ENCODE data around the gene SRPK2.

The SRPK2 gene

DNA sequence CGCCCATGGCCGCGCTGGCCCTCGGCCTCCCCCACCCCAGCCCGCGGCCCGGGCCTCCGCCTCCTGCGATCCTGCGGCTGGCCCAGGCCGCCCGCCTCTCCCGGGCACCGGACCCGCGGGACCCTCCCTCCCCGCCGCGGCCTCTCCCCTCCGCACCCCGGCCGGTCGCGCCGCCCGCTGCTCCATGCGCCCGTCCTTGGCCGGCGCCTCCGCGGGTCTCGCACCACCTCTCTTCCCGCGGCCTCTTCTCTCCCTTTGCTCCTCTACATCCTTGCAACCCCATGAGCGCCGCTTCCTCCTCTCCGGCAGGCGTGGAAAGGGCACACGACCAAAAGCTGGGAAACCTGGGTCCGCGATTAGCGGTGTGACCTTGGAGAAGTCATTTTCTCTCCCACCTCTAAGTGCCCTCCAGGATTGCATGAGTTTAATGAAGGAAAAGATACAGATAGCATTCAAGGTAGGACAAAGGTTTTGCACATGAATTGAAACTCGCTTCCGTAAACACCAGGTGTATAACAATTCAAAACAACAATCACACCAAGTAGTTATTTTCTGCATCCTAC lies 448 bp upstream of the SRPK2 start:
- ChIA-PET POLR2A (interaction anchor here (0.5 to 1.6 kb wide), 4 partner anchors 25 to 376 kb away, joined by 3 to 5 read pairs (median 3); partner anchors contain the start of gene KMT2E), CTCF (no interaction called here)
- no peak for TF ChIP-seq ELF4 (IDR thresholded peaks at IDR 0.05)
- TF ChIP-seq ZNF384 (IDR thresholded peaks at IDR 0.05) = no peak
- no peak for TF ChIP-seq CTBP1 (IDR thresholded peaks at IDR 0.05; ENCODE audit: borderline replicate concordance)
- TF ChIP-seq FOXK2 (IDR thresholded peaks at IDR 0.05) = no peak
- TF ChIP-seq HDGF (IDR thresholded peaks at IDR 0.05; ENCODE audit: borderline replicate concordance) = no peak
- peak; percentile 72 for DNase-seq (ENCODE audit: extremely low spot score)

GRCh38 chr7:105387508-105388355 lies 989 bp downstream of the SRPK2 start:
- POLR2A ChIA-PET = interaction anchor here (0.9 to 1.6 kb wide), 3 partner anchors 20 to 119 kb away, joined by 3 to 5 read pairs (median 4); no protein-coding TSS in a partner anchor
- CTCF ChIA-PET = interaction anchor here (1.7 kb wide), 1 partner anchor 12 kb away, joined by 5 read pairs; no protein-coding TSS in a partner anchor
- peak; percentile 75 for DNase-seq (ENCODE audit: extremely low spot score)

GRCh38 chr7:105377903-105378302 lies 10.8 kb downstream of the SRPK2 start:
- ChIA-PET POLR2A (no interaction called here), CTCF (no interaction called here)
- no peak for DNase-seq (ENCODE audit: extremely low spot score)
- TF ChIP-seq HDGF (IDR thresholded peaks at IDR 0.05; ENCODE audit: borderline replicate concordance) (no peak), SUZ12 (IDR thresholded peaks at IDR 0.05) (no peak), FOXA1 (IDR thresholded peaks at IDR 0.05) (no peak), ARNT (IDR thresholded peaks at IDR 0.05) (no peak), NFRKB (IDR thresholded peaks at IDR 0.05) (no peak), ZNF384 (IDR thresholded peaks at IDR 0.05) (no peak), LEF1 (IDR thresholded peaks at IDR 0.05; ENCODE audit: borderline replicate concordance) (no peak), FOXM1 (IDR thresholded peaks at IDR 0.05; ENCODE audit: borderline replicate concordance) (no peak), TARDBP (IDR thresholded peaks at IDR 0.05) (no peak), ELF4 (IDR thresholded peaks at IDR 0.05) (no peak), FOXK2 (IDR thresholded peaks at IDR 0.05) (no peak), SP1 (IDR thresholded peaks at IDR 0.05) (no peak), BHLHE40 (IDR thresholded peaks at IDR 0.05; ENCODE audit: borderline replicate concordance) (no peak), CTBP1 (IDR thresholded peaks at IDR 0.05; ENCODE audit: borderline replicate concordance) (no peak), L3MBTL2 (conservative IDR thresholded peaks at IDR 0.05) (no peak)
- TF ChIP-seq, protein P1, sequence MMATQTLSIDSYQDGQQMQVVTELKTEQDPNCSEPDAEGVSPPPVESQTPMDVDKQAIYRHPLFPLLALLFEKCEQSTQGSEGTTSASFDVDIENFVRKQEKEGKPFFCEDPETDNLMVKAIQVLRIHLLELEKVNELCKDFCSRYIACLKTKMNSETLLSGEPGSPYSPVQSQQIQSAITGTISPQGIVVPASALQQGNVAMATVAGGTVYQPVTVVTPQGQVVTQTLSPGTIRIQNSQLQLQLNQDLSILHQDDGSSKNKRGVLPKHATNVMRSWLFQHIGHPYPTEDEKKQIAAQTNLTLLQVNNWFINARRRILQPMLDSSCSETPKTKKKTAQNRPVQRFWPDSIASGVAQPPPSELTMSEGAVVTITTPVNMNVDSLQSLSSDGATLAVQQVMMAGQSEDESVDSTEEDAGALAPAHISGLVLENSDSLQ (IDR thresholded peaks at IDR 0.05) = no peak

More at GRCh38 chr7:105387508-105388355, 989 bp downstream of the SRPK2 start:
- TF ChIP-seq CTBP1 (IDR thresholded peaks at IDR 0.05; ENCODE audit: borderline replicate concordance) (no peak), ELF4 (IDR thresholded peaks at IDR 0.05) (no peak), SUZ12 (IDR thresholded peaks at IDR 0.05) (no peak), TARDBP (IDR thresholded peaks at IDR 0.05) (no peak), HDGF (IDR thresholded peaks at IDR 0.05; ENCODE audit: borderline replicate concordance) (no peak), ZNF384 (IDR thresholded peaks at IDR 0.05) (no peak), LEF1 (IDR thresholded peaks at IDR 0.05; ENCODE audit: borderline replicate concordance) (no peak), BHLHE40 (IDR thresholded peaks at IDR 0.05; ENCODE audit: borderline replicate concordance) (no peak), FOXA1 (IDR thresholded peaks at IDR 0.05) (no peak), NFRKB (IDR thresholded peaks at IDR 0.05) (no peak), ARNT (IDR thresholded peaks at IDR 0.05) (no peak), FOXK2 (IDR thresholded peaks at IDR 0.05) (no peak)
- TF ChIP-seq, protein P1 (IDR thresholded peaks at IDR 0.05) = no peak

DNA sequence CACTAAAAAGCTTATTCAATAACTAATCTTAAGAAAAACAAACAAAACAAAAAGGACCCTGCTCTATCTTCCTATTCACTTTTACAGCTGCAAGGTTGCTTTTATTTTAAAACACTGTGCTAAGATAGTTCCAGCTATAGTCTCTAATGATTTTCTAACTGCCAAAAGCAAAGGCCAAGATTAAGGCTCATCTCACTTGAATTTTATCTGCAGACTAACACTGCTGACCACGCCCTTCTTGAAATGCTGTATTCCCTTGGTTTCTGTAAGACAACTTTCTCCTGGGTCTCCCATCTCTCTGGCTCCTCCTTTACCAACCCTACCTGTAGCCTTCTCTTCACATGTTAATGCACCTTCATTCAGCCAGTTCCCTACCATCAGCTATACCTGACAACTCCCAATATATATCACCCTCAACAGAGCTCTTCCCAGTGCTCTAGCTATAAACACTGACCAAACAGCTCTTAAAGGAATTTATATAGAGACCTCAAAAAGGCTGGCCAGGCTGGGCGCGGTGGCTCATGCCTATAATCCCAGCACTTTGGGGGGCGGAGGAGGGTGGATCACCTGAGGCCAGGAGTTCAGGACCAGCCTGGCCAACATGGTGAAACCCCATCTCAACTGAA lies 11.7 kb downstream of the SRPK2 start:
- no peak for DNase-seq (ENCODE audit: extremely low spot score)
- POLR2A ChIA-PET = no interaction called here
- TF ChIP-seq NFRKB (IDR thresholded peaks at IDR 0.05) (no peak), BHLHE40 (IDR thresholded peaks at IDR 0.05; ENCODE audit: borderline replicate concordance) (no peak), FOXM1 (IDR thresholded peaks at IDR 0.05; ENCODE audit: borderline replicate concordance) (no peak), FOXA1 (IDR thresholded peaks at IDR 0.05) (no peak), CTBP1 (IDR thresholded peaks at IDR 0.05; ENCODE audit: borderline replicate concordance) (no peak), ZNF384 (IDR thresholded peaks at IDR 0.05) (no peak), TARDBP (IDR thresholded peaks at IDR 0.05) (no peak), SUZ12 (IDR thresholded peaks at IDR 0.05) (no peak), ARNT (IDR thresholded peaks at IDR 0.05) (no peak), SP1 (IDR thresholded peaks at IDR 0.05) (no peak), FOXK2 (IDR thresholded peaks at IDR 0.05) (no peak)
- TF ChIP-seq, protein P1 (IDR thresholded peaks at IDR 0.05) = no peak
- CTCF ChIA-PET = interaction anchor here (0.6 to 1.0 kb wide), 3 partner anchors 9 to 393 kb away, joined by 3 to 4 read pairs (median 3); no protein-coding TSS in a partner anchor

GRCh38 chr7:105369944-105370343 lies 18.8 kb downstream of the SRPK2 start:
- TF ChIP-seq HDGF (IDR thresholded peaks at IDR 0.05; ENCODE audit: borderline replicate concordance) (no peak), CTBP1 (IDR thresholded peaks at IDR 0.05; ENCODE audit: borderline replicate concordance) (no peak), ZNF384 (IDR thresholded peaks at IDR 0.05) (no peak), L3MBTL2 (conservative IDR thresholded peaks at IDR 0.05) (no peak), NFRKB (IDR thresholded peaks at IDR 0.05) (no peak), ARNT (IDR thresholded peaks at IDR 0.05) (no peak), ELF4 (IDR thresholded peaks at IDR 0.05) (no peak), LEF1 (IDR thresholded peaks at IDR 0.05; ENCODE audit: borderline replicate concordance) (no peak), SP1 (IDR thresholded peaks at IDR 0.05) (no peak)
- TF ChIP-seq, protein P1 (IDR thresholded peaks at IDR 0.05) = no peak
- POLR2A ChIA-PET = no interaction called here

More at GRCh38 chr7:105369944-105370343, 18.8 kb downstream of the SRPK2 start:
- CTCF ChIA-PET = no interaction called here
- no peak for DNase-seq (ENCODE audit: extremely low spot score)

Measured in HEK293T (cell line).